GM21737 (cell line): ENCODE data around the gene ABCC5.
A peak's percentile ranks its signal among the peaks of the same experiment; 100 is the strongest.
"Not testable (repeated sequence)": the region's sequence is repeated elsewhere in the genome, so short reads cannot be mapped to it uniquely, and the experiment has no call there.

Experiments
- ATAC-seq: cut with Tn5 transposase; IDR thresholded peaks from one replicate; pipeline ENCODE4 v1.9.1; 2021; ENCODE audit warnings: mild to moderate bottlenecking, moderate library complexity; ENCODE audit not compliant: unreplicated experiment

Gene ABCC5

GRCh38 chr3:184016811-184017671, 643 bp downstream of the ABCC5 start:
- ATAC-seq, result peak; percentile 82

- ATAC-seq, result no peak
Observed at GRCh38 chr3:184016169-184016570, 1.5 kb downstream of the ABCC5 start.

GRCh38 chr3:184015381-184016019, 2.2 kb downstream of the ABCC5 start:
- ATAC-seq, result no peak

- ATAC-seq, result no peak
Observed at GRCh38 chr3:184011937-184012889, 5.5 kb downstream of the ABCC5 start.

GRCh38 chr3:184011230-184011876, 6.3 kb downstream of the ABCC5 start:
- ATAC-seq, result no peak

GRCh38 chr3:184008161-184008560, 9.5 kb downstream of the ABCC5 start:
- ATAC-seq, result no peak

- ATAC-seq, result not testable (repeated sequence)
Observed at GRCh38 chr3:184007143-184007813, 10.4 kb downstream of the ABCC5 start.

GRCh38 chr3:184005941-184006507, 11.7 kb downstream of the ABCC5 start:
- peak; percentile 75 for ATAC-seq

- no peak for ATAC-seq
Observed at GRCh38 chr3:184004476-184004875, 13.2 kb downstream of the ABCC5 start.

GRCh38 chr3:184003187-184003967, 14.3 kb downstream of the ABCC5 start:
- ATAC-seq, result no peak

- no peak for ATAC-seq
Observed at GRCh38 chr3:184002469-184002868, 15.2 kb downstream of the ABCC5 start.

- no peak for ATAC-seq
Observed at GRCh38 chr3:184001761-184002160, 15.9 kb downstream of the ABCC5 start.

GRCh38 chr3:183991403-183991802, 26.3 kb downstream of the ABCC5 start:
- ATAC-seq, result no peak

- ATAC-seq, result no peak
Observed at GRCh38 chr3:183988216-183988790, 29.4 kb downstream of the ABCC5 start.

GRCh38 chr3:183987000-183987600, 30.6 kb downstream of the ABCC5 start:
- ATAC-seq, result no peak

- no peak for ATAC-seq
Observed at GRCh38 chr3:183984749-183985729, 32.6 kb downstream of the ABCC5 start.

GRCh38 chr3:183984127-183984740, 33.5 kb downstream of the ABCC5 start:
- no peak for ATAC-seq
